Prostate gland (tissue), 2 donors: Measurements from ENCODE around the gene PTPRE. TPM values are rescaled to one million over a fixed set of nuclear protein-coding genes. Genes with fewer than 3 reads are reported as not detected.

Source experiments
- DNase-seq: peaks from one replicate; pipeline ENCODE4 v3.0.0-alpha.2; 2019; ENCODE audit warnings: low spot score
- H3K27ac ChIP-seq, 2 donors: fragments of 200-600 bp; sonication (generic); 2 replicates each; pipeline ENCODE4 v1.5.1; 2017 to 2019
- H3K27me3 ChIP-seq: fragments of 200-600 bp; sonication (generic); replicated peaks from 2 replicates; pipeline ENCODE4 v1.5.1; 2019; ENCODE audit not compliant: insufficient read depth
- H3K36me3 ChIP-seq, 2 donors: fragments of 200-600 bp; sonication (generic); 1 replicate in 1 of 2; 2 replicates in 1 of 2; pipeline versions ENCODE4 v1.5.1 to v1.8.1; 2017 to 2019
- H3K4me1 ChIP-seq: fragments of 200-600 bp; sonication (generic); replicated peaks from 2 replicates; pipeline ENCODE4 v1.5.1; 2019
- H3K4me3 ChIP-seq, 2 donors: fragments of 200-600 bp; sonication (generic); 2 replicates each; pipeline ENCODE4 v1.5.1; 2017 to 2019
- H3K9me3 ChIP-seq: fragments of 200-600 bp; sonication (generic); 2 replicates; pipeline ENCODE4 v1.5.1; 2017
- POLR2A ChIP-seq: fragments of 450-650 bp; IDR thresholded peaks from one replicate; pipeline ENCODE4 v1.6.1; 2016; ENCODE audit warnings: antibody characterized with exemption, mild to moderate bottlenecking
- POLR2AphosphoS5 ChIP-seq: sonication (generic); formaldehyde crosslinking; IDR thresholded peaks from one replicate; pipeline ENCODE4 v1.6.1; 2017; ENCODE audit warnings: antibody characterized with exemption
- WGBS: methylation state at CpG from one replicate; pipeline ENCODE4 v1.1.5; 2018; 5-methylcytosine and 5-hydroxymethylcytosine counted together
- intact Hi-C: fragments of 100-400 bp; cut with DNase I; formaldehyde crosslinking; loops from one replicate; pipeline ENCODE4 v1.14.2; 2022
- total RNA-seq, 2 donors: library from RNA; depleted of rRNA; stranded (reverse); fragments of >200 nt; gene quantifications; one replicate each; pipeline ENCODE4 v1.1.0, GENCODE V29; 2016
- TF ChIP-seq, protein P1 (sequence below), 4 experiments: fragments of 200-600 bp in 2 of 4; fragments of 450-650 bp in 2 of 4; sonication (generic) in 2 of 4; IDR thresholded peaks; 1 replicate in 3 of 4; 2 replicates in 1 of 4; pipeline ENCODE4 v1.5.1; 2016 to 2019; ENCODE audit warnings: antibody characterized with exemption in 4 of 4, mild to moderate bottlenecking in 2 of 4, moderate library complexity in 2 of 4

PTPRE gene
- total RNA-seq, 2 donors from 2014 or later = 4.5 to 14.3 TPM

- no peaks in the 10 kb centered on the region for H3K9me3 ChIP-seq
- no peaks in the 10 kb centered on the region for H3K4me1 ChIP-seq
- 76% methylated on average over 7 of the region's 7 CpGs for WGBS
- no peak overlapping the region for H3K4me3 ChIP-seq
- H3K27me3 ChIP-seq = no peaks in the 10 kb centered on the region
- no peaks in the 10 kb centered on the region for H3K36me3 ChIP-seq
- no peak overlapping the region for H3K27ac ChIP-seq
- DNase-seq = no peak
- intact Hi-C loops = no loop called here
- TF ChIP-seq, protein P1, sequence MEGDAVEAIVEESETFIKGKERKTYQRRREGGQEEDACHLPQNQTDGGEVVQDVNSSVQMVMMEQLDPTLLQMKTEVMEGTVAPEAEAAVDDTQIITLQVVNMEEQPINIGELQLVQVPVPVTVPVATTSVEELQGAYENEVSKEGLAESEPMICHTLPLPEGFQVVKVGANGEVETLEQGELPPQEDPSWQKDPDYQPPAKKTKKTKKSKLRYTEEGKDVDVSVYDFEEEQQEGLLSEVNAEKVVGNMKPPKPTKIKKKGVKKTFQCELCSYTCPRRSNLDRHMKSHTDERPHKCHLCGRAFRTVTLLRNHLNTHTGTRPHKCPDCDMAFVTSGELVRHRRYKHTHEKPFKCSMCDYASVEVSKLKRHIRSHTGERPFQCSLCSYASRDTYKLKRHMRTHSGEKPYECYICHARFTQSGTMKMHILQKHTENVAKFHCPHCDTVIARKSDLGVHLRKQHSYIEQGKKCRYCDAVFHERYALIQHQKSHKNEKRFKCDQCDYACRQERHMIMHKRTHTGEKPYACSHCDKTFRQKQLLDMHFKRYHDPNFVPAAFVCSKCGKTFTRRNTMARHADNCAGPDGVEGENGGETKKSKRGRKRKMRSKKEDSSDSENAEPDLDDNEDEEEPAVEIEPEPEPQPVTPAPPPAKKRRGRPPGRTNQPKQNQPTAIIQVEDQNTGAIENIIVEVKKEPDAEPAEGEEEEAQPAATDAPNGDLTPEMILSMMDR (IDR thresholded peaks at IDR 0.05) = no peak
- no peak for TF ChIP-seq POLR2AphosphoS5
- TF ChIP-seq POLR2A = no peak
Measured at GRCh38 chr10:128052696-128053095, 145.8 kb downstream of the PTPRE start.

- H3K36me3 ChIP-seq = no peaks in the 10 kb centered on the region
- intact Hi-C loops = no loop called here
- WGBS = 93% methylated on average over 7 of the region's 7 CpGs
- TF ChIP-seq POLR2A (no peak), POLR2AphosphoS5 (no peak)
- TF ChIP-seq, protein P1 (IDR thresholded peaks at IDR 0.05) = no peak
- H3K27me3 ChIP-seq = no peaks in the 10 kb centered on the region
- no peaks in the 10 kb centered on the region for H3K4me1 ChIP-seq
- no peak for DNase-seq
- H3K9me3 ChIP-seq = no peaks in the 10 kb centered on the region
- H3K4me3 ChIP-seq = no peak overlapping the region
- H3K27ac ChIP-seq = no peak overlapping the region
Measured at GRCh38 chr10:128053356-128053755, 146.5 kb downstream of the PTPRE start.

DNA sequence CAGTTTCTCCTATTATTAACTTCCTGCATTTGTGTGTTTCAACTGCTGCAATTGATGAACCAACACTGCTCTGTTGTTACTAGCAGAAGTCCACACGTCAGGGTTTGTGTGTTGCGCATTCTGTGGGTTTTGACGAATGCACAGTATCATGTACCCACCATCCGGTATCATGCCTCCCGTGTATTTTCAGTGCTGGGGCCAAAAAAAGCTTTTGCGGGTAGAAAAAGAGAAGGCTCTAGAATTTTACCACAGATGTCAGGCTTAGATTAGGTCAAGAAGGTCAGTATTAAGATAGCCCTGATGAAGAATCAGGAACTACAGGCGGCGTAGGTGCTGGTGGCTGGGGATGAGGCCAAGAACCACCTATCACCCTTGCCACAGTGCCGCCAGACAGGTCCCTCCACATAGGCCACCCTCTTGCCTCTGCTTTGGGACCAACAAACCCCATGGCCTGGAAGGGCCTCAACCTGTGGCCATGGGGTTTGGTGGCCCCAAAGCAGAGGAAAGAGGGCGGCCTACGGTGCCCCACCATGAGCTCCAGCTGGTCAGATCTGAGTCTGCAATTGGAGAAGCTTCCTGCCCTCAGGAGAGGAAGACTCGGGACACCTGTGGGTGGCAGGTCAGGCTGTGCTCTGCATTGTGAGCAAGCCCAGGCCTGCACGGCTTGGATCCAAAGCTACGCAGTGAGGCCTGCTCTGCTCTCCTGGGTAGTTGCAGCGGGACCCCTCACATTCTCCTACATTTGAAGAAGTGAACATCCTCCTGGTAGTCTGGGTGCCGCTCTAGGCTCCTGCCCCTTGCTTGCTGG lies 147.5 kb downstream of the PTPRE start:
- no peak overlapping the region for H3K4me3 ChIP-seq
- no peaks in the 10 kb centered on the region for H3K4me1 ChIP-seq
- no peaks in the 10 kb centered on the region for H3K27me3 ChIP-seq
- intact Hi-C loops = no loop called here
- 83% methylated on average over 16 of the region's 16 CpGs for WGBS
- DNase-seq = no peak
- no peaks in the 10 kb centered on the region for H3K9me3 ChIP-seq
- H3K36me3 ChIP-seq = no peaks in the 10 kb centered on the region
- no peak overlapping the region for H3K27ac ChIP-seq
- TF ChIP-seq POLR2A = no peak
- TF ChIP-seq, protein P1 (IDR thresholded peaks at IDR 0.05) = no peak
- TF ChIP-seq POLR2AphosphoS5 = no peak

- Histone ChIP-seq H3K4me3 (no peak overlapping the region), H3K9me3 (no peaks in the 10 kb centered on the region), H3K27ac (no peak overlapping the region), H3K36me3 (no peaks in the 10 kb centered on the region), H3K27me3 (no peaks in the 10 kb centered on the region), H3K4me1 (no peaks in the 10 kb centered on the region)
- intact Hi-C loops = no loop called here
- TF ChIP-seq, protein P1 (IDR thresholded peaks at IDR 0.05) = no peak
- TF ChIP-seq POLR2A (no peak), POLR2AphosphoS5 (no peak)
- DNase-seq = no peak
- WGBS = 97% methylated on average over 25 of the region's 25 CpGs
Measured at GRCh38 chr10:128055061-128055868, 148.4 kb downstream of the PTPRE start.
